NOMO-1 (cell line): ENCODE measurements around the gene RGS21.

ENCODE experiments used
- DNase-seq, 2 experiments: peaks; one replicate each; lab custom pipeline; 2025; ENCODE audit not compliant: unreplicated experiment in 2 of 2; lab: John Stamatoyannopoulos, UW

The RGS21 gene

DNA sequence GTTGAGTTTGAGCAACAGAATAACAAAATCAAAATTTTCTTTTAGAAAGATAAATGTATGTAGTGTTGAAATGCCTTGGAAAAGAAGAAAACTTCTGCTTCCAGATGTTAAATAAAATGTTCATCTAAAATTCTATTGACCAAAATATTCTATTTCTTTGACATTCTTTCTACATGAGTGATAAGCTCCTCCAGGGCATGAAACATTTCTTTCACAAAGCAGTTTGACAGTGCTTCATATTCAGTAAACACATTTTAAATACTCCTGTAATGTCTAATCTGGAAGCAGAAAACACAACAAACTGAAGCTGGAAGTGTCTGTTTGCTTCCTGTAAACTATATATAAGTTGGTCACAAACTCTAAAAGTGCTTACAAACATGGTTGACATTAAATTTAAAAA lies 61.5 kb downstream of the RGS21 start:
- no peak for DNase-seq

DNA sequence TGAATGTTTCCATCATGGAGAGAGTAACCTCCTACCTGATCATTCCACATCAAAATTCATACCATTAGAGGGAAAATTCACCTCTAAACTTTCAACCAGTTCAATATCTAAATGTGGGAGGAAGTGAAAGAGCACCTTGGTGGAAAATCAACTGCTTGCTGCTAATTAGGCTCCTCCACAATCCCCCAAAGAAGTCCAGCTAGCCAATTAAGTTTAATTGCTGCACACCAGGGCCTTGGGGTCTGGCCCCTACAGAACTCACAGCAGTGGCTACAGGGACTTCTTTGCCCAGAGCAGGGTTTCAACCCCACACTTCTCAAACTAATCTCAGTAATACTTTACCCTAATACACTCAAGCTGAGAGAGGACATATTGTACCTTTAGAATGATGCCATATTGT lies 62.1 kb downstream of the RGS21 start:
- DNase-seq: no peak

DNA sequence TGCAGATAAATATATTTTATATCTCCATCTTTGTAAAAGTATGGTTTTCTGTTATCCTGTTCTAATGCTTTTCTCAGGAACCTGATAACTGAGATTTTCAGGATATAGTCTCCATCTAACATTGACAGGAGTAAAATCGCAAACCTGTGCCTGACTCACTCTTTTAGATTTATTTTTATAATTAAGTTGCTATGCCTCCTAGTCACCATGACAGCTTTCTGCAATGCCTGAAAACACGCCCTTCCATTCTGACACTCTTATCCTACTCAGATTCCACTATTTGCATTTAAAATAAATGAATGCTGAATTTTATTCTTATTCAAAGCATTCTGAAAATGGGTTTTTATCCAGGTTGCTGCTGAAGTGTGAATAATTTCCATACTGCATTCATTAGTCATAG lies 62.8 kb downstream of the RGS21 start:
- no peak for DNase-seq

DNA sequence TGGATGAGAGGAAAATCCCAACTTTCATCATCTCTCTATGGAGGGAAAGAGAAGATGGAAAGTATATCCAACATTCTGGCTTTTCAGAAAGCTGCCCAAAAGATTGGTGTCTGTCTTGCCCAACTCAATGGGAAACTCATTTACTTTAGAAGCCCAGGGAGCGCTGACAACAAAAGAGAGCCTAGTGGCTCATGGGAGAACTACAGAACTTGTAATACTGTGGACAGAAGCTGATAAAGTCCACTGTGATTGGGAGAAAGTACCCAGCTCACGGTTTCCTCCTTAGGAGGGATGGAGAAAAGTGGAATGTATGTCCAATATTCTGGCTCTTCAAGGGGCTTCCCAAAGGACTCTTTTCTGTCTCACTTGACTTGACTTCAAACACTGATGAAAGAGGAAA lies 66.0 kb downstream of the RGS21 start:
- no peak for DNase-seq

DNA sequence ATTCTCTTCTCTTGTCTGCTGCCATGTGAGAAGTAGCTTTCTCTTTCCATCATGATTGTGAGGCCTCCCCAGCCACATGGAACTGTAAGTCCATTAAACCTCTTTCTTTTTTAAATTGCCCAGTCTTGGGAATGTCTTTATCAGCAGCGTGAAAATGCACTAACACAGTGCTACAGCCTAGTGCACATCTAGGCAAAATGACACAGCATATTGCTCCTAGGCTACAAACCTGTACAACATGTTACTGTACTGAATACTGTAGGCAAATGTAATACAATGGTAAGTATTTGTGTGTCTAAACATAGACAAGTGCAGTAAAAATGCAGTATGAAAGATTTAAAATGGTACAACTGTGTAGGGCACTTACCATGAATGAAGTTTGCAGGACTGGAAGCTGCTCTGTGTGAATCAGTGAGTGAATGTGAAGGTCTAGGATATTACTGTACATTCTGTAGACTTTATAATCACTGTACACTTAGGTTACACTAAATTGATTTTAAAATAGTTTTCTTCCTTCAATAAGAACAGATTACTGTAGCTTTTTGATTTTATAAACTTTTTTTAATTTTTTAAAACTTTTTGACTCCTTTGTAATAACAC lies 69.4 kb downstream of the RGS21 start:
- DNase-seq: no peak

DNA sequence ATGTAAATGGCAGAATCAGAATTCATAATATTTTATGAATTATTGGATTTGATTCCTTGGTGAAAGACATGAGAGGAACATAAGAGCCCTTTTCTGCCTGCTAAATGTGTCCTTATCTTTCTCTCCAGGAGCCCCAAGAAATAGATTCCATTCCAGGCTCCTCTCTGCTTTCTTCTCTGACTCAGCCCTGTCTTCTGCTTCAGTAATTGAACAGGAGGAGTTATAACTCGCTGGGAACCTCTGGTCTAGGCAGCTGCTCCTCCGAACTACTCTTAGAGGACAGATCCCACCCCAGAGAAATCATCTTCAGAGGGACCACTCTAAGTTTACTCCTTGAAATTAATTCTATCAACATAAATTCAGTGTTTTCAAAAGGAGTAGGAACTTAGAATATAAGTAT lies 78.4 kb downstream of the RGS21 start:
- no peak for DNase-seq

DNA sequence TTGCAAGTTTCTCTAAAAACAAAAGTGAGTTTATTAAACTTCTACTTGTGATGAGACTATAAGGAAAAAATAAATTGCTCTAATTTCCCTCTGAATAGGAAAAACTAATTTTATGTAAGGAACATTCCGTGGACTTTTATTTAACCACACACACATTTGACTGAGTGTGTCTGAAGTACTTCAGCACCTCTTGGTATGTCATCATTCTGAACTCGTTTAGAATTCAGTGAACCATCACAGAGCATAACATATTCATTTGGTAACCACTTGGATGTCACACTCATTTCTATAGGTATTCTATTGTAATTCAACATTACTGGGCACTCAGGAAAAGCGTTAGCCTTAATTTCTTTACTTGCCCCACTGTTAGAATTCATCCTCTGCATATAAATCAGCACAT lies 79.1 kb downstream of the RGS21 start:
- DNase-seq: no peak

DNA sequence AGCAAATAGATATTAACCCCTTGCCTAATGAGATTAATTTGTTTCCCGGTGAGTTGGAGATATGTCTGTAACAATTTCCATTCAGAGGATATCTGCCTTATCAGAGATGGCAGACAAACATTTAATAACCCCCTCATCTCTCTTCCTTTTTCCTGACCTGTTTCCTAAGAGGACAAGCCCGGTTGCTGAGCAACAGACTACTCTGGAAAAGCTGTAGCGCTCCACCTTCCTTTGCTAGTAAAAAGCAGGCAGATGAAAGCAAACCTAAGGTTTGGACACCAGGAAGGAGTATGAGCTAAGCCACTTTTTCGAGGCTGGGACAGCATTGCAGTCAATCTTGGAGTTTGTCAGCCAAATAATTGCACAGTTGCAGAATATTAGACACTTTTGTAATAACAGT lies 82.4 kb downstream of the RGS21 start:
- no peak for DNase-seq

DNA sequence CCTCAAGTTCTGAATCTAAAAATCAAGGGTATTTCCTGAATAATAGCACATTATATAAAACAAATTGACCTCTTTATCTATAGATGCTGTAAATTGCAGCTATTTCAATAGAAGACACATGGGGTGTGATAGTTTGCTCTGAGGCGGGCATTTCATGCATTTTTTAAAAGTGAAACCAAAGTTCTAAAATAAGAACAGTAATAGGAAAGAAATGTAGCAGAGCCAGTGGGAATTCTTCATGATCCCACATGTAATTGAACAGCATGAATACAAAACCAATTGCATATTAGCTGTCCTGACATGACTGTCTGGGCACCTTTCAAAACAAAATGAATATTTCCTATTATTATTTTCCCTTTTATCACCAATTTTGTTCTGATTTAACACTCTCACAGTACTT lies 85.0 kb downstream of the RGS21 start:
- no peak for DNase-seq

DNA sequence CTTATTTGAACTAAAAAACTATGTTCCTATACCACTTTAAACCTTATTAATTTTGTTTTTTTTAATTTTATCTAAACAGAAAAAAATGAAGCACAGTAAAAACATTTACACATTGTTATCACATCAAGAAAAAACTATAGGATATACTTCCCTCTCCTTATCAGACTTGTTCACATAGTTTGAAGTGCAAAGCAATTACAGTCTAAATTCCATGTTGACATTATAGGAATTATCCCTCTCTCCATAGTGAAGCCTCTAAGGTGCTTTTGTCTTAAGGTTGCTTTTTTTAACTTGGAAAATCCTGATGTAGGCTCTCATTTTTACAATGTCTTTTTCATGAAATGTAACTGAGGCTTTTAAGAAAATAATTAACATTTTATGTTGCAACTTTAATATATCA lies 85.8 kb downstream of the RGS21 start:
- no peak for DNase-seq

DNA sequence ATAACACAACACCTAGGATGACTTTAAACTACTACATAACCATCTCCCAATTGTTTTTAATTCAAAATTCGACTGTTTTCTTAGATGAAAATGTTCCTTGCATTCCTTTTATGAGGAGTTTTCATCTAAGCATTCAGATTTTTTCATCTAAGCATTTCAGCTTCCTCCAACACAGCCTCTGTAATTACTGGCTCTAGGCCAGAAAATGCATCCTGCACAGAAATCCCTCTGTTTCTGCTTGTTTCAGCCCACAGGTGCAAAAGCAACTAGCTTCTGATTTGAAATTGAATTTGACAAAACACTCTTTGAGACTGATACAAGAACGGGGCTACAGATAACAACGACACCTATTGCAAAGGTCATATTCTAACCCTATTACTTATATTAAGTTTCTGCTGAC lies 90.4 kb downstream of the RGS21 start:
- no peak for DNase-seq
